OCI-LY1 (cell line): Measurements from ENCODE around the gene LIPT2.
"Not testable (repeated sequence)": the region's sequence is repeated elsewhere in the genome, so short reads cannot be mapped to it uniquely, and the experiment has no call there.

Experiments
- H2AFZ ChIP-seq: fragments of 200-600 bp; sonication (generic), shearing (Covaris generic); 2 replicates; pipeline ENCODE4 v1.6.0; 2014; ENCODE audit warnings: antibody characterized with exemption, mild to moderate bottlenecking, low read length
- H3F3A ChIP-seq: fragments of 200-600 bp; sonication (generic), shearing (Covaris generic); 2 replicates; pipeline ENCODE4 v1.6.0; 2014; ENCODE audit warnings: mild to moderate bottlenecking, antibody characterized with exemption, low read length, moderate library complexity; ENCODE audit not compliant: insufficient read depth
- H3K27ac ChIP-seq: fragments of 200-600 bp; sonication (generic); 2 replicates; pipeline ENCODE4 v1.5.1; 2014; ENCODE audit warnings: low read length, mixed run types, mild to moderate bottlenecking, low read depth; ENCODE audit not compliant: poor library complexity, severe bottlenecking
- H3K27me3 ChIP-seq: fragments of 200-600 bp; sonication (generic); 2 replicates; pipeline ENCODE4 v1.6.0; 2014; ENCODE audit warnings: antibody characterized with exemption, mild to moderate bottlenecking, low read length, moderate library complexity; ENCODE audit not compliant: insufficient read depth
- H3K36me3 ChIP-seq: fragments of 200-600 bp; sonication (generic); 2 replicates; pipeline ENCODE4 v1.6.1; 2014; ENCODE audit warnings: mild to moderate bottlenecking, antibody characterized with exemption, low read length, moderate library complexity, mixed read lengths; ENCODE audit not compliant: insufficient read depth
- H3K4me1 ChIP-seq: fragments of 200-600 bp; sonication (generic); 2 replicates; pipeline ENCODE4 v1.5.1; 2014; ENCODE audit warnings: mild to moderate bottlenecking, low read length, moderate library complexity; ENCODE audit not compliant: insufficient read depth, severe bottlenecking
- H3K4me2 ChIP-seq: fragments of 200-600 bp; sonication (generic), shearing (Covaris generic); 2 replicates; pipeline ENCODE4 v1.6.1; 2014; ENCODE audit warnings: low read length
- H3K4me3 ChIP-seq: fragments of 200-600 bp; sonication (generic); 2 replicates; pipeline ENCODE4 v1.5.1; 2014; ENCODE audit warnings: low read length, low read depth, mild to moderate bottlenecking, mixed read lengths; ENCODE audit not compliant: poor library complexity, severe bottlenecking
- H3K79me2 ChIP-seq: fragments of 200-600 bp; shearing (Covaris generic); 2 replicates; pipeline ENCODE4 v1.6.1; 2016; ENCODE audit warnings: mixed run types, low read length, mixed read lengths; ENCODE audit not compliant: insufficient read depth
- H3K9ac ChIP-seq: fragments of 200-600 bp; sonication (generic), shearing (Covaris generic); 2 replicates; pipeline ENCODE4 v1.6.1; 2014; ENCODE audit warnings: mild to moderate bottlenecking, low read length, mixed read lengths
- H3K9me2 ChIP-seq: fragments of 200-600 bp; sonication (generic), shearing (Covaris generic); 2 replicates; pipeline ENCODE4 v1.6.1; 2014; ENCODE audit warnings: low read depth, mild to moderate bottlenecking, low read length, mixed read lengths
- H3K9me3 ChIP-seq: fragments of 200-600 bp; shearing (Covaris generic); 2 replicates; pipeline ENCODE4 v1.6.1; 2014; ENCODE audit warnings: low read length, mixed read lengths
- H4K20me1 ChIP-seq: fragments of 200-600 bp; sonication (generic), shearing (Covaris generic); 2 replicates; pipeline ENCODE4 v1.6.0; 2016; ENCODE audit warnings: mild to moderate bottlenecking, low read length; ENCODE audit not compliant: insufficient read depth
- EZH2 ChIP-seq: fragments of 200-600 bp; sonication (generic), shearing (Covaris generic); IDR thresholded peaks from 2 replicates; pipeline ENCODE4 v1.8.0; 2017; ENCODE audit warnings: borderline replicate concordance, mixed run types, mild to moderate bottlenecking, antibody characterized with exemption, low read length, moderate library complexity, mixed read lengths
- TF ChIP-seq, protein P1 (sequence below): fragments of 200-600 bp; sonication (generic), shearing (Covaris generic); IDR thresholded peaks from 2 replicates; pipeline ENCODE4 v1.5.1; 2017; ENCODE audit warnings: mild to moderate bottlenecking, antibody characterized with exemption, low read length, moderate library complexity, mixed read lengths

LIPT2 gene

DNA sequence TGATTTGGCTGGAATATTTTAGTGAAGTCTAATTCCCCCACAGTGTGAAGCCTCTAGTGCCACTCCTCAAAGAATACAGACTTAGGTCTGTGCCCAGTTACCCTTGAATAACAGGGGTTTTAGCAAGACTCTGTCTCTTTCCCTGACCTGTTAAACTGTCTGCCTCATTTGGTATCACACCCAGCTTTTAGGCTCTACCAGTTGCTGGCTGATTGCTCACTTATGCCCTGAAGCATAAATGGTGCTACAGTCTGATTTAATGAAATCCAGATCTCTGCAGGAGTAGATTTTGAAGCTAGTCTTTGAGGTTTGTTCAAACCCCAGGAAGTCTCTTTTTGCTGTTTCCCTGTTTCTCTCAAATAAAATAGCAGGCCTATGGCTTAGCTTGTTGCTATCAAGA is 45.2 kb upstream of the LIPT2 start:
- Histone ChIP-seq H3F3A (no peaks in the 10 kb centered on the region), H3K4me1 (no peaks in the 10 kb centered on the region), H2AFZ (no peak overlapping the region), H3K9me3 (peaks cover 4% of the 10 kb centered on the region; the same call in 1 of the 2 replicates), H3K4me3 (no peak overlapping the region), H3K79me2 (no peaks in the 10 kb centered on the region), H3K4me2 (no peak overlapping the region), H3K9ac (no peak overlapping the region), H4K20me1 (no peaks in the 10 kb centered on the region), H3K36me3 (no peaks in the 10 kb centered on the region), H3K27ac (no peak overlapping the region), H3K9me2 (no peaks in the 10 kb centered on the region), H3K27me3 (no peaks in the 10 kb centered on the region)
- no peak for TF ChIP-seq EZH2
- TF ChIP-seq, protein P1, sequence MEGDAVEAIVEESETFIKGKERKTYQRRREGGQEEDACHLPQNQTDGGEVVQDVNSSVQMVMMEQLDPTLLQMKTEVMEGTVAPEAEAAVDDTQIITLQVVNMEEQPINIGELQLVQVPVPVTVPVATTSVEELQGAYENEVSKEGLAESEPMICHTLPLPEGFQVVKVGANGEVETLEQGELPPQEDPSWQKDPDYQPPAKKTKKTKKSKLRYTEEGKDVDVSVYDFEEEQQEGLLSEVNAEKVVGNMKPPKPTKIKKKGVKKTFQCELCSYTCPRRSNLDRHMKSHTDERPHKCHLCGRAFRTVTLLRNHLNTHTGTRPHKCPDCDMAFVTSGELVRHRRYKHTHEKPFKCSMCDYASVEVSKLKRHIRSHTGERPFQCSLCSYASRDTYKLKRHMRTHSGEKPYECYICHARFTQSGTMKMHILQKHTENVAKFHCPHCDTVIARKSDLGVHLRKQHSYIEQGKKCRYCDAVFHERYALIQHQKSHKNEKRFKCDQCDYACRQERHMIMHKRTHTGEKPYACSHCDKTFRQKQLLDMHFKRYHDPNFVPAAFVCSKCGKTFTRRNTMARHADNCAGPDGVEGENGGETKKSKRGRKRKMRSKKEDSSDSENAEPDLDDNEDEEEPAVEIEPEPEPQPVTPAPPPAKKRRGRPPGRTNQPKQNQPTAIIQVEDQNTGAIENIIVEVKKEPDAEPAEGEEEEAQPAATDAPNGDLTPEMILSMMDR: no peak

DNA sequence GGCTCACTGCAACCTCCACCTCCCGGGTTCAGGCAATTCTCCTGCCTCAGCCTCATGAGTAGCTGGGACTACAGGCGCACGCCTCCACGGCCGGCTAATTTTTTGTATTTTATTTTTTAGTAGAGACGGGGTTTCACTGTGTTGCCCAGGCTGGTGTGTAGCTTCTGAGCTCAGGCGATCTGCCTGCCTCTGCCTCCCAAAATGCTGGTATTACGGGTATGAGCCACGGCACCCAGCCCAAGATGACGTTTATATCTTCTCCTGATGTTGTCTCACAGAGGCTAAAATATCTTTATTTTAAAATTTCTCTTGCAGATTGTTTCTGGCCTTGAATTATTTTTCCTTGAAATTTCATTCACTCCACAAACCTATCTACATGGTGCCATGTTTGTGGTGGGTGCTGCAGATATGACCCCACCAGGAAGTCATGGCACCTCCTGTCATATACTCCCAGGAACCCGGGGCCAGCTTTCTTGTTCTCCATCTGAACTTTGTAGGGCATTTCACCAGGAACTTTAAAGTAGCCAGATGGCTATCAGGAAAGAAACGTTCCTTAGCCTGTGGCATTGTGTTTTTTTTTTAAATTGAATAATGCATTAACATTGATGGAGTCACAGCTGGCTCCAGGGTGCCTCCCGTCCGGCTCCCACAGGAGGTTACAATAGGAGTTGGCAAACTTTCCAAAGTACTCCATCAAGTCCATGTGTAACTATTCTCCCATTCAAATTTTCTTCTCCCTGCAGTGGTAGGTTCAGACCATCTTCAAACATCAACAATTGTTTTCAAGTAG is 42.0 kb upstream of the LIPT2 start:
- no peak overlapping the region for H3K4me3 ChIP-seq
- no peak overlapping the region for H3K4me2 ChIP-seq
- no peak overlapping the region for H2AFZ ChIP-seq

DNA sequence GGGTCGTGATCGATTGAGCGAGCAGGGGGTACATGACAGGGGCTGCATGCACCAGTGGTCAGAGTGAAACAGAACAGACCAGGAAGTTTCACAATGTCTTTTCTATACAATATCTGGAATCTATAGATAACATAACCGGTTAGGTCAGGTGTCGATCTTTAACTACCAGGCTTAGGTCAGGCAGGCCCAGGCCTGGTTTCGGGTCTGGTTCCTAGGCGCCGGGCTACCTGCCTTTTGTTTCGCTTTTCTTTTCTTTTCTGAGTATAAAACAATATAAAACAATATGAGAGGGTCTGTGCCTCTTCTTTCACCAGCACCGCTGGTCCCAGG is 41.4 kb upstream of the LIPT2 start:
- H3K4me1 ChIP-seq, H3K4me3 ChIP-seq, H3K27ac ChIP-seq, H3K9me3 ChIP-seq, H3F3A ChIP-seq, H3K9ac ChIP-seq, H3K79me2 ChIP-seq, H4K20me1 ChIP-seq, H3K36me3 ChIP-seq, H3K27me3 ChIP-seq, H3K9me2 ChIP-seq, H3K4me2 ChIP-seq, H2AFZ ChIP-seq: not testable (repeated sequence)

More for the DNA sequence above, 42.0 kb upstream of the LIPT2 start:
- Histone ChIP-seq H3K79me2 (no peaks in the 10 kb centered on the region), H4K20me1 (no peaks in the 10 kb centered on the region), H3K27me3 (no peaks in the 10 kb centered on the region), H3K36me3 (no peaks in the 10 kb centered on the region), H3K9me3 (peaks cover 4% of the 10 kb centered on the region; the same call in 1 of the 2 replicates), H3K27ac (no peak overlapping the region), H3K9ac (no peak overlapping the region), H3F3A (no peaks in the 10 kb centered on the region), H3K9me2 (no peaks in the 10 kb centered on the region), H3K4me1 (no peaks in the 10 kb centered on the region)
- TF ChIP-seq EZH2: no peak
- TF ChIP-seq, protein P1: no peak
